HFF-Myc (cell line): ENCODE data around the gene FAM236C.
"Not testable (repeated sequence)": the region's sequence is repeated elsewhere in the genome, so short reads cannot be mapped to it uniquely, and the experiment has no call there.

Source experiments
- DNase-seq: peaks from one replicate; pipeline ENCODE4 v3.0.0-alpha.2; 2011; ENCODE audit warnings: low read depth; ENCODE audit errors: extremely low read depth
- H3K4me3 ChIP-seq: replicated peaks from 2 replicates; pipeline ENCODE4 v1.5.1; 2011; ENCODE audit warnings: low read depth, mild to moderate bottlenecking, control low read depth, low read length

Gene FAM236C

DNA sequence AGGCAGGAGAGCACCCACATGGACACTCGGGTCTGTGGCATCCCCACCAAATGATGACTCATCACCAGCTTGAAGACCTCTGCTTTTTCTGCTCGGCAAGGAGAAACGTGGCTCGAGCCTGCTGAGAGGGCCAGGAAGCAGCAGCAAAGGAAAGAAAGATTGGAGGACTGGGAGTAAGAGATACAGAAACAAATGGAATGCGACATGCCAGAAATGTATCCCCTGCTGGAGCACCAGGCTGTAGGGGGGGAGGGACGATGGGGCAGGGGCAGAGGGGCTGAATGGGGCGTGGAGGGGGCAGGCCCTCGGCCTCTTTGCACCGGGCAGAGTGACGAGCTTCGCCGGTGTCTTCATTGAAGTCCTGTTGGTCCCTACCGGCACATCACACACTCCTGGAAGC is at the start of gene FAM236C:
TSS of gene FAM236C (plus strand) at position 301 of the 400 bp plus-strand sequence. CDS start 100 bp downstream, outside the sequence.
- not testable (repeated sequence) for DNase-seq, H3K4me3 ChIP-seq

DNA sequence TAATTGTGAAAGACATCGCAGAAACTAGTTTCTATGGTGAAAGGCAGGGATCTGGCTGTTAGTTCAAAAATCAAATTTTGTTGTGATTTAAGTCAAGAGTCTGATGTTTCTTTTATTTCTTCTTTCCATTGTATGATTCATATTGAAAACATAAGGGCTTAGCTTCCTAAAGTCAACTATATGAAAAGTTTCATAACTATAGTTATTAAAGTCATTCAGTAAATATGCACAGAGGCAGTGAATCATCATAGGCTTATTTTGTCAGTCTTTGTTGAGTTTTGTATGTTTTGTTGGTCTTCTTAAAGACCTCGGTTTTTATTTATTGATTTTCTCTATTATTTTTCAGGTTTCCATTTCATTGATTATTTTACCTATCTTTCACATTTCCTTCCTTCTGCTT is 29.5 kb upstream of the FAM236C start:
- H3K4me3 ChIP-seq, DNase-seq: not testable (repeated sequence)

GRCh38 chrX:72889740-72890139 is 22.7 kb upstream of the FAM236C start:
- H3K4me3 ChIP-seq, DNase-seq: not testable (repeated sequence)

- not testable (repeated sequence) for H3K4me3 ChIP-seq
Observed at GRCh38 chrX:72916096-72916495, 3.7 kb downstream of the FAM236C start.

GRCh38 chrX:72932283-72932682 is 19.9 kb downstream of the FAM236C start:
- not testable (repeated sequence) for H3K4me3 ChIP-seq, DNase-seq

More at GRCh38 chrX:72916096-72916495, 3.7 kb downstream of the FAM236C start:
- not testable (repeated sequence) for DNase-seq

DNA sequence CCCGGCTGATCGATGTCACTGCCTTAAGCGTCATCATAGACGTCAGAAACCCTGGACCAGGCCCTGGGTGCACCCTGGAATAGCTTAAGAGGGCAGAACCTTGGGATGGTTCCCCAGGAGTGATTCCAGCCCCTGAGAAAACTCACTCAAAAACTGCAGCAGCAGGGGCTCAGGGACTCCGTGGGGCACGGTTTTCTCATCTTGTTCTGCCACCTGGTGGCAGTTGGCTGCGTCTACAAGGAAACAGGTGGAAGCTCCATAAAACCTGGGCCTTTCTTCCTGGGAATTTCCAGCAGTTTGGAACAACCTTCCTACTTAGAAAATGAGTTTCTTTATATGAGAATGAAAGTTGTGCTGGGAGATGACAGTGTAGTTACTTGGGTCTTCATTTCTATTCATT is 24.0 kb downstream of the FAM236C start:
- not testable (repeated sequence) for H3K4me3 ChIP-seq, DNase-seq

DNA sequence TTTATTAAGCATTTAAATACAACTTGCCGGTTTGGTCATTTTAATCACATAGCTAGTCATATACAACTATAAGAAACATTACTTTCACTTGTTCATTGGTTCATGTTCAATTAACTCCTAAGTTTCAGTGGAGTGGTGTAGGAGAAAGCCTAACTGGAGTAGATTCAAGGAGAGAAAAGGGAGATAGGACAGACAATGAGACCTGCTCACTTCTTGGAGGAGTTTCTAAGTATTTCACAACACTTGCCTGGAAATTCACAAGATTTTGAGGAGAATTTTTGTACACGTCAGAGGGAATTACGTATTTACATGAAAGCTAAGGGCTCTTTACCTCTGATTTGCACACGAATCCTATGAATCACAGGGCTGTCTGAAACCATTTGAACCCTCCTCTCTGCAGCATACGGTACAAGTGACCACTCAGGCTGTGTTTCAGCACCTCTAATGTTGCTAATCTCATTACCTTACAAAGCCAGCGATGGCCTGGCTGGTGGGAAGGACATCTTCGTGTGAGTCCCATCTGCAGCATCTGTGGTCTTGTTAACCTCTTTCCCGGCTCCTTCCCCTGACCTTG is 24.6 kb downstream of the FAM236C start:
- not testable (repeated sequence) for DNase-seq

GRCh38 chrX:72937906-72938305 is 25.5 kb downstream of the FAM236C start, which contains the start of gene FAM236A:
Gene FAM236A (plus strand): TSS chrX:72938206. CDS start chrX:72938263, 57 bp downstream.
- not testable (repeated sequence) for DNase-seq, H3K4me3 ChIP-seq

More for the DNA sequence above, 24.6 kb downstream of the FAM236C start:
- H3K4me3 ChIP-seq = not testable (repeated sequence)

- DNase-seq, H3K4me3 ChIP-seq: not testable (repeated sequence)
Observed at GRCh38 chrX:72942272-72942671, 29.9 kb downstream of the FAM236C start.

- DNase-seq, H3K4me3 ChIP-seq: not testable (repeated sequence)
Observed at GRCh38 chrX:72943035-72943818, 30.8 kb downstream of the FAM236C start.

- DNase-seq, H3K4me3 ChIP-seq: not testable (repeated sequence)
Observed at GRCh38 chrX:72943819-72944169, 31.4 kb downstream of the FAM236C start, which contains the start of gene DMRTC1. Gene DMRTC1 (minus strand): TSS chrX:72943837. CDS start chrX:72875694, 68,143 bp downstream.

DNA sequence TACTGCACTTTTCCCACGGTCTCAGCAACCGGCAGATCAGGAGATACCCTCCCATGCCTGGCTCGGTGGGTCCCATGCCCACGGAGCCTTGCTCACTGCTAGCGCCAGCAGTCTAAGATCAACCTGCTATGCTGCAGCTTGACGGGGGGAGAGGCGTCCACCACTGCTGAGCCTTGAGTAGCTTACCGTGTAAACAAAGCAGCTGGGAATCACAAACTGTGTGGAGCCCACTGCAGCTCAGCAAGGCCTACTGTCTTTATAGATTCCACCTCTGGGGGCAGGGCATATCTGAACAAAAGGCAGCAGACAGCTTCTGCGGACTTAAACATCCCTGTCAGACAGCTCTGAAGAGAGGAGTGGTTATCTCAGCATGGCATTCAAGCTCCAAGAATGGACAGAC is 47.6 kb downstream of the FAM236C start:
- H3K4me3 ChIP-seq, DNase-seq: not testable (repeated sequence)
